IPS DF 6.9 (cell line): ENCODE measurements around the gene NCAM2.

Experiments
- DNase-seq: peaks from one replicate; pipeline ENCODE4 v3.0.0-alpha.2; 2013; ENCODE audit warnings: low read depth, low spot score
- H3K27ac ChIP-seq: one replicate; pipeline ENCODE4 v1.5.1; 2013; ENCODE audit warnings: low read length, control low read depth
- H3K27me3 ChIP-seq: 2 replicates; pipeline ENCODE4 v1.6.1; 2013; ENCODE audit warnings: mild to moderate bottlenecking, low read length; ENCODE audit not compliant: control insufficient read depth, insufficient read depth
- H3K36me3 ChIP-seq: 2 replicates; pipeline ENCODE4 v1.6.1; 2013; ENCODE audit warnings: low read length; ENCODE audit not compliant: control insufficient read depth, insufficient read depth
- H3K4me1 ChIP-seq: 2 replicates; pipeline ENCODE4 v1.6.1; 2013; ENCODE audit warnings: low read length; ENCODE audit not compliant: control insufficient read depth, insufficient read depth
- H3K4me3 ChIP-seq: 2 replicates; pipeline ENCODE4 v1.5.1; 2013; ENCODE audit warnings: mild to moderate bottlenecking, low read length
- H3K9me3 ChIP-seq: 2 replicates; pipeline ENCODE4 v1.6.1; 2013; ENCODE audit warnings: low read length, inconsistent platforms; ENCODE audit not compliant: control insufficient read depth, insufficient read depth
- WGBS: extraction: QIAGEN DNeasy Blood & Tissue Kit; methylation state at CpG from one replicate; pipeline ENCODE4 v1.1.7; 2013; ENCODE audit warnings: mixed read lengths, missing lambda C conversion rate; ENCODE audit not compliant: insufficient read length, insufficient coverage; 5-methylcytosine and 5-hydroxymethylcytosine counted together

Gene NCAM2

DNA sequence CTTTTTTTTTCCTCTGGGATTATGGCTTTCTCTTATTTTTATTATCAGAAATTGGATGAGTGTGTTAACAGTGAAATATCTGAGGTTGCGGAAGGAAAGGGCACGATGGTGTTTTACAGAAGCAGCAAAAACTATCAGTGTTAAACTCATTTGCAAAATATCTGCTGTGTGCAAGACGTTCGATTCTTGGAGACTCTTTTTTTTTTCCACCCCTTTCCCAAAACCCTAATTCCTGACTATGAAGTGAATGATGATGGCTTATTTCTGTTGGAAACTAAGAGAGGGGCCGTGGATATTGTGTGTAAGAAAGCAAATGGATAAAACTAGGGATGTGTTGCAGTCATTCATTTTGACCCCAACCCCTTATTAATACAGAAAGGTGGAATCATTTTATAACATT lies 677 bp downstream of the NCAM2 start:
- no peaks in the 10 kb centered on the region; the same call in 1 of the 2 replicates for H3K4me1 ChIP-seq
- H3K4me3 ChIP-seq: no peak overlapping the region
- peaks cover 7% of the 10 kb centered on the region; the same call in 1 of the 2 replicates for H3K27me3 ChIP-seq
- H3K9me3 ChIP-seq: no peaks in the 10 kb centered on the region
- H3K36me3 ChIP-seq: no peaks in the 10 kb centered on the region
- WGBS: no CpG with 5 or more reads among the region's 5 CpGs
- DNase-seq: no peak
- no peak overlapping the region for H3K27ac ChIP-seq

DNA sequence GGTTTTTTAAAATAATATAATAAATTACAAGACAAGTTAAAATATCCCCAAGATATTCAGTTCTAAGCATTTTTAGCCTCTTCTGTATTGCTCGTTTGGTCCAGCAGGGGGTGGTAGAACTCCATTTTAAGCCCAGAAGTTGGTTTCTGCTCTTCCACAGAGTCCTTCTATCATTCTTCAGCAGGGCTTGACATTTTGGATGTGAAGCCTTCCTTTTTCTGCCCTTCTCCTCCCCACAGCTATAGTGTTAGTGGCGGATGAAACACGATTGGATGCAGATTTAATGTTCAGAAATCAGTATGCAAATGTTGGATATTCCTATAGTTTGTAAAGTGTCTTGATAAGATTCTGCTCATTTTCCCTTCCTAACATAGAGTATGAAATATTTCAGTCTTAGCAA lies 1.4 kb downstream of the NCAM2 start:
- Histone ChIP-seq H3K9me3 (no peaks in the 10 kb centered on the region), H3K4me1 (no peaks in the 10 kb centered on the region; the same call in 1 of the 2 replicates), H3K4me3 (no peak overlapping the region), H3K27ac (no peak overlapping the region), H3K36me3 (no peaks in the 10 kb centered on the region), H3K27me3 (peaks cover 7% of the 10 kb centered on the region; the same call in 1 of the 2 replicates)
- no CpG with 5 or more reads among the region's 3 CpGs for WGBS
- no peak for DNase-seq

DNA sequence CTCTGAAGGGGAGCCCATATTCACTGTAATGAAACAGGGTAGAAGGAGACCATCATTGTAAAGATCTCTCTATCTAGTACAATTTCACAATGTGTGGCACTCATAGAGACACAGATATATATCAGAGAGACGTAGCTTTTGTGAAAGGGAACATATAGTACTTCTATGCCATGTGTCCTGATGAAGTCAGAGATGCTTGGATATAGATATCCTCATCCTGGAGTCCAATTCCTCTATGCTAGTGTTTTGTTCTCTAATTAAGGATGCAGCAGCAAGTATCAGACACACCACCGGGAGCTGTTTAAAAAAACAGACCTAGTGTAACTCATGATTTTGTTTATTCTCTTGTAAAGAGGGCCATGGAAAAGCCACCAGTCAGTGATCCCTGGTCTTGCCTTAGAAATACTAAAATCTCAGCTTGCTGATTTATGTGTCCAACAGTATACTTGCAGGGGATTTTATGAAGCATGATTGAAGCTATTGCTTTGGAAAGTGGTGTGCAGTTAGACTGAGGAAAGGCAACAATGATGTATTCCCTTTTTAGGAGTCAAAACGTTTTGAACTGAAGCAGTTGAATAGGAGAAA lies 2.5 kb downstream of the NCAM2 start:
- WGBS: no CpG with 5 or more reads among the region's 3 CpGs
- H3K9me3 ChIP-seq: no peaks in the 10 kb centered on the region
- no peak for DNase-seq

DNA sequence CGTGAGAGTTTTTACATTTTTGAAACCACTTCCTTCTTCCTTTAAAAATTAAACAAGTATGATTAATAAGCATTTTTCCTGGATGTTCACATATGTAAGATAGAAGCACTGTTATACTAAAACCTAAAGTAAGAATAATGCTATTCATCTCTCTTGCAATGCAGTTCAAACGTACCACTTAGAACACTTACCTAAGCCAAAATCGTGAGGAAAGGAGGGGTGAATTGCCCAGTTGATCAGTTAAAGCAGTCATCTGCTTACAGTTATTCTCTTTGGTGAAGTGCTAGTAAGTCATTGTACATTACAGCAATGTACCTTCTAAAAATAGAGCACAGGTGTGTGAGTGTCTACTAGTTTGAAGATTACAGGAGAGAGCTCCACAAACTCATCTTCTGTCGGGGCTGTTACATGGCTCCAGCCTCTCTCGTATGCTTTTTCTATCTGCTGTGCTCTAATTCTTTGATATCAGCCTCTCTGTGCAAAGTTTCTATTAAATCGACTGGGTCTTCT lies 3.4 kb downstream of the NCAM2 start:
- peaks cover 7% of the 10 kb centered on the region; the same call in 1 of the 2 replicates for H3K27me3 ChIP-seq
- H3K9me3 ChIP-seq: no peaks in the 10 kb centered on the region
- no peak for DNase-seq
- no peak overlapping the region for H3K4me3 ChIP-seq
- H3K36me3 ChIP-seq: no peaks in the 10 kb centered on the region
- WGBS: no CpG with 5 or more reads among the region's 6 CpGs
- H3K4me1 ChIP-seq: no peaks in the 10 kb centered on the region; the same call in 1 of the 2 replicates
- no peak overlapping the region for H3K27ac ChIP-seq

More for the DNA sequence above, 2.5 kb downstream of the NCAM2 start:
- Histone ChIP-seq H3K4me3 (no peak overlapping the region), H3K27ac (no peak overlapping the region), H3K4me1 (no peaks in the 10 kb centered on the region; the same call in 1 of the 2 replicates), H3K27me3 (peaks cover 7% of the 10 kb centered on the region; the same call in 1 of the 2 replicates), H3K36me3 (no peaks in the 10 kb centered on the region)

DNA sequence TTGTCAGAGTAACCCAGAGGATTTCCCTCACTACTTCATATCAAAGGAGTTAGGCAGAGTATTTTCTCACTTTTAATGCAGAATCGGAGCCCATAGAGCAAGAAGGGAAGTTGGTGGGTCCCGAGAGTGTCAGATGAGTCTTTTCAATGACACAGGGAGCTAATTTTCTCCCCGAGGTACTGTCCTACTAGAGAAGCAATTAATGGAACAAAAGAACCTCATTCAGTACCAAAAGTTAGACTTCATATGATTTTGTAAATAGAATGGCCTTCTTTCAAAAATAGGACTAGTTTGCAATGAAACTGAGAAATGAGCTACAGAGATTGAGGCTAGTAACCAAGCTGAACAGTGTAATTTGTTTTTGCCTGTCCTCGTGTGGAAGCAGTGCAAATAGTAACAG lies 3.9 kb downstream of the NCAM2 start:
- no CpG with 5 or more reads among the region's 4 CpGs for WGBS
- DNase-seq: no peak

DNA sequence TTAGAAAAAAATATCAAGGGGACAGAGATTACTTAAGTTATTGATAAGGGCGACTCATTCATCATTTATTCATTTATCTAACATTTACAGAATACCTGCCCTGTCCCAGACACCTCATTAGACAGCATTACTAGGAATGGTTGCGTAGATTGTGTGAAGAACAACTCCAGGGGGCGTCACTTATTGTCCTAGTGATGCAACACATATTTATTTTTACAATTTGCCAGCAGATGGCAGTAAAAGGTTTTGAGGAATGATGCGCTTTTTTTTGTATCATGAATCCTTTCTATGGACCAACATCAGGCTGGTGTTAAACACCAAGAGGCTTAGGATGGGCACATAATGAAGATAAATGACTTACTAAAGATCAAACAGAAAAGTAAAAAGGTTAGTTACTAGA lies 5.5 kb downstream of the NCAM2 start:
- H3K27ac ChIP-seq: no peak overlapping the region
- no CpG with 5 or more reads among the region's 4 CpGs for WGBS
- no peaks in the 10 kb centered on the region for H3K9me3 ChIP-seq
- no peaks in the 10 kb centered on the region for H3K4me1 ChIP-seq
- peaks cover 3% of the 10 kb centered on the region; the same call in 1 of the 2 replicates for H3K27me3 ChIP-seq
- H3K36me3 ChIP-seq: no peaks in the 10 kb centered on the region
- DNase-seq: peak; percentile 41
- H3K4me3 ChIP-seq: no peak overlapping the region

More for the DNA sequence above, 3.9 kb downstream of the NCAM2 start:
- Histone ChIP-seq H3K4me3 (no peak overlapping the region), H3K27ac (no peak overlapping the region), H3K4me1 (no peaks in the 10 kb centered on the region; the same call in 1 of the 2 replicates), H3K36me3 (no peaks in the 10 kb centered on the region), H3K9me3 (no peaks in the 10 kb centered on the region), H3K27me3 (peaks cover 7% of the 10 kb centered on the region; the same call in 1 of the 2 replicates)

DNA sequence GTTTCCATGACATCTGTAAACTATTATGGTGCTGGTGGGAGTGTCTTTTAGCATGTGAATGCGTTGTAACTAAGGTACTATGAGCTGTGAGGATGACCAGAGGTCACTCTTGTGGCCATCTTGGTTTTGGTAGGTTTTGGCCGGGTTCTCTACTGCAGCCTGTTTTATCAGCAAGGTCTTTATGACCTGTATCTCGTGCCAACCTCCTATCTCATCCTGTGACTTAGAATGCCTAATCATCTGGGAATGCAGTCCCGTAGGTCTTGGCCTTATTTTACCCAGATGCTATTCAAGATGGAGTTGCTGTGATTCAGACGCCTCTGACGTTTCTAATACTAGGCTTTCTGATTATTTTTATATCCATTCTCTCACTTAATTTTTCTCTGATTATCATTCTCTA lies 9.4 kb downstream of the NCAM2 start:
- no peak overlapping the region for H3K4me3 ChIP-seq
- H3K9me3 ChIP-seq: no peaks in the 10 kb centered on the region
- no peaks in the 10 kb centered on the region for H3K27me3 ChIP-seq
- no peaks in the 10 kb centered on the region for H3K4me1 ChIP-seq
- no peaks in the 10 kb centered on the region for H3K36me3 ChIP-seq
- no CpG with 5 or more reads among the region's 6 CpGs for WGBS
- no peak for DNase-seq
- H3K27ac ChIP-seq: no peak overlapping the region

DNA sequence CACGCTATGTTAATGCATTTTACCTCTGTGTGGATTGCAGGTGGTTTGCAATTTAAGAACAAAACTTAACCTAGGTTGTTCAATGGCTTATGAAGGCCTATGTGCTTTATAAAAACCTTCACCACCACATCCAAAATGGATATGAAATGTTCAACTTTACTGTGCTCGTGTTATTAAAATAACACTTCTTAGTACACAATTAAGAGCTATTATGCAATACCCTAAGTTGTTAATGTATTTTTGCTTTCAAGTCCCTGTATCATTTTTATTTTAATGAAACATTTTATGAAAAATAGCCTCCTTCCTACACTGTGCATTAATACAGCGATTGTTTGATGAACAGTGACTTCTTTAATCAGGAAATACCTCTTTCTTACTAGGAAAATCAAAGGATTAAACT lies 12.0 kb downstream of the NCAM2 start:
- Histone ChIP-seq H3K4me3 (no peak overlapping the region), H3K9me3 (no peaks in the 10 kb centered on the region), H3K27ac (no peak overlapping the region), H3K4me1 (no peaks in the 10 kb centered on the region), H3K36me3 (no peaks in the 10 kb centered on the region), H3K27me3 (no peaks in the 10 kb centered on the region)
- no peak for DNase-seq
- no CpG with 5 or more reads among the region's 3 CpGs for WGBS

DNA sequence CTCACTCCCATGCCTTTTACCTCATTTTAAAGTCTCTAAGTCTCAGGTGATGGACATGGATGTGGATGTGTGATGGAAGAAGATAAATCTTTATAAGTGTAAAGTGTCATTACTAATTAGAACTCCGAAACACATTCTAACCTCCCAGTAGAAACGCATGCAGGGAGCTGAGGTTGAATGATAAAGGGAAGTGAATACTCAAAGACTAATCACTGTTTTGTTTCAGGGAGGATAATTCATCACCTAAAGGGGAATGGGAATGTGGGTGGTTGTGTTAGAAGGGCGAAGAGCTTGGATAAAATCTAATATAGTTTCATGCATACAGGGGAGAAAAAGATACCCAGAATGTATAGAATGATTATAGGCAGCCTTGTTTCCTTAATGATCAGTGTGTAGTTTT lies 12.5 kb downstream of the NCAM2 start:
- Histone ChIP-seq H3K9me3 (no peaks in the 10 kb centered on the region), H3K36me3 (no peaks in the 10 kb centered on the region), H3K4me1 (no peaks in the 10 kb centered on the region), H3K27me3 (no peaks in the 10 kb centered on the region), H3K27ac (no peak overlapping the region), H3K4me3 (no peak overlapping the region)
- no peak for DNase-seq
- 100% methylated on average over 1 of the region's 3 CpGs for WGBS

DNA sequence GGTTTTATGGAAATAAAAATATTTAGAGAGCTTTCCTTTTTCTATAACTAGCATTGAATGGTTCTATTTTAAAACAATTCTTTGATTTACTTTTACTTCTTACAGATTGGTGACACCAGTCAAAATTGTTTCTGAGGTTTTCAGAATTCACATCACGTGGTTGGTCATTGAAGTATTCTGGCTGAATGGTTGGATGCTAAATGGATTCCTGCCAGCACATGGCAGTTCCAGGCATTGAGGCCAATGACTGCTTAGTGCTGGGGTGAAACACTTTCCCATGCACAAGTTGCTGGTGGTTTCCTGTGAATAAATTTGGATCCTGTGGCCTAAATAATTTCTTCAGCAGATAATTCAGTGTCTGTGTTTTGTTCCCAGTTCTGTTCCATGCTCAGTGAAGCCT lies 20.6 kb downstream of the NCAM2 start:
- H3K4me1 ChIP-seq: no peaks in the 10 kb centered on the region
- no peaks in the 10 kb centered on the region for H3K27me3 ChIP-seq
- H3K27ac ChIP-seq: no peak overlapping the region
- no peaks in the 10 kb centered on the region for H3K9me3 ChIP-seq
- H3K4me3 ChIP-seq: no peak overlapping the region
- DNase-seq: no peak
- H3K36me3 ChIP-seq: no peaks in the 10 kb centered on the region
- WGBS: no CpG with 5 or more reads among the region's 1 CpG

DNA sequence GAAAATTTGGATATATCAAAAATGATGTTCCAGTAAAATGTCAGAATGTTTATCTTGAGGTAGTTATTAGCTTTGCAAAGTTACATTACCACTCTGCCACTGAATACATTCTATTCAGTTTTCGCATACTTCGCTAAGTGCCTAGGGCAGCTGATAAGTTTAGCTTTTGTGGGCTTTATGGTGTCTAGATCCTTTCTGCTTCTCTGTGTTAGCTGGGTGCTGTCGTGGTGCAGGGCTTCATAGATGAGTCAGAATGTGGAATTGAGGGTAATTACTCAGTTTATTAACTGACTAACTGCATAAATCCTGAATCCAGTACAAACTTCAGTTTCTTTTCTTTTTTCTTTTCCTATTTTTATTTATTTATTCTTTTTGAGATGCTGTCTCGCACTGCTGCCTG lies 21.5 kb downstream of the NCAM2 start:
- H3K4me3 ChIP-seq: no peak overlapping the region
- no peaks in the 10 kb centered on the region for H3K4me1 ChIP-seq
- H3K36me3 ChIP-seq: no peaks in the 10 kb centered on the region
- no peaks in the 10 kb centered on the region for H3K9me3 ChIP-seq
- H3K27ac ChIP-seq: no peak overlapping the region
- no CpG with 5 or more reads among the region's 4 CpGs for WGBS
- no peak for DNase-seq
- no peaks in the 10 kb centered on the region for H3K27me3 ChIP-seq
